Stomach (tissue), 4 donors: ENCODE data around the gene RAD21L1.

Experiments
- CTCF ChIP-seq, 7 experiments: fragments of 450-650 bp in 4 of 7; fragments of 200-600 bp in 3 of 7; sonication (generic) in 3 of 7; IDR thresholded peaks; one replicate each; pipeline ENCODE4 v1.5.1; 2016 to 2019; ENCODE audit warnings: antibody characterized with exemption in 7 of 7, control low read depth in 2 of 7, mild to moderate bottlenecking in 1 of 7
- POLR2A ChIP-seq, 4 donors: fragments of 450-650 bp; IDR thresholded peaks; one replicate each; pipeline ENCODE4 v1.6.1; 2016; ENCODE audit warnings: antibody characterized with exemption in 4 of 4, control low read depth in 2 of 4, mild to moderate bottlenecking in 1 of 4, moderate library complexity in 1 of 4

GRCh38 chr20:1298166-1298565, 72.3 kb downstream of the RAD21L1 start:
- no peak for TF ChIP-seq CTCF (IDR thresholded peaks at IDR 0.05)
- no peak for TF ChIP-seq POLR2A (IDR thresholded peaks at IDR 0.05)
